ENCODE data around the gene CISH.
A peak's percentile ranks its signal among the peaks of the same experiment; 100 is the strongest.

Gene CISH

GRCh38 chr3:50627407-50628051, 16.0 kb upstream of the CISH start:
- no peak for DNase-seq (ENCODE audit: extremely low read depth, low read depth)

GRCh38 chr3:50626401-50626800, 14.8 kb upstream of the CISH start:
- no peak for TF ChIP-seq CTCF (IDR thresholded peaks at IDR 0.05; ENCODE audit: low read depth, low read length)
- no peak for DNase-seq (ENCODE audit: extremely low read depth, low read depth)

More at GRCh38 chr3:50627407-50628051, 16.0 kb upstream of the CISH start:
- TF ChIP-seq CTCF (IDR thresholded peaks at IDR 0.05; ENCODE audit: low read depth, low read length), result peak; percentile 42

DNA sequence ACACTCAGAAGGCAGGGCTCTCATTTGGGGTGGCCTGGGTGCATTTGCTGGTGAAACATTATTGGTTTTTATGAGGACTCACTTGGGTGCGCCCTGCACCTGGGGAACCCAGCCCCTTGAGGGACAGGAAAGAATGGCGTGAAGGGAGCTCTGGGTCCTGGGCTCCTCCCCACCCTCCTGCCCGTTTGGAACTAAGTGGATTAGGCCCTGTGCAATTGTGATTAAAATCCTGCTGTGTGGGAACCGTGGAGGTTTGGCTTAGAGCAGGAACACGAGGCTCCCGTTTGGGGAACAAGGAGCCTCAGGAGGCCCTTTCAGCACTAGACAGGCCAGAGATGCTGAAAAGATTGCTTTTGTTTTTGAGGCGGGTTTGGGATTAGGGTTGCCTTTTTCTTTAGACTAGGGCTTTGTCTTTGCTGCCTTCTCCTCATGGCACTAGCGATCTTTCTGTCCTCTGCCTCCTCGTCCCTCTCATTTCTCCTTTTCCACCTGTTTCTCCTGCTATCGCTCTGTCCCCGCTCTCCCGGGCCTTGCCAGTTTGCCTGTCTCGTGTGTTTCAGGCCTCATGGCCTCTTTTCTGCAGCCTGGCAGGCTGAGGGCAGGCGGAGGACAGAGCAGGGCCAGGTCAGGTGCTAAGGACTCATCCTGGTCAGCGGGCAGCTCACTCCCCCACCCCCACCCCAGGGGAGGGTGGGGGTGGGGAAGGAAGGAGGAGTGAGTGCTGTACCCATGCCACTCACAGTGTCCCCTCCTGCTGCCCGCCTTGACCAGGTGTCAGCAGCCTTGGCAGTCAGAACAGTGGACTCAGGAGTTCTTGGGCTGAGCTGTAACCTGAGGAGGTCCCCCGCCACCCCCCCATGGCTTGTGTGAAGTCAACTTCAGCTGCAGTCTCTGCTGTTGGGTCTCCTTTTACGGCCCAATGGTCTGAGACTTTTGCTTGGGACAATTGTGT, 13.9 kb upstream of the CISH start:
- TF ChIP-seq CTCF (IDR thresholded peaks at IDR 0.05; ENCODE audit: low read depth, low read length), result no peak
- DNase-seq (ENCODE audit: extremely low read depth, low read depth), result no peak

DNA sequence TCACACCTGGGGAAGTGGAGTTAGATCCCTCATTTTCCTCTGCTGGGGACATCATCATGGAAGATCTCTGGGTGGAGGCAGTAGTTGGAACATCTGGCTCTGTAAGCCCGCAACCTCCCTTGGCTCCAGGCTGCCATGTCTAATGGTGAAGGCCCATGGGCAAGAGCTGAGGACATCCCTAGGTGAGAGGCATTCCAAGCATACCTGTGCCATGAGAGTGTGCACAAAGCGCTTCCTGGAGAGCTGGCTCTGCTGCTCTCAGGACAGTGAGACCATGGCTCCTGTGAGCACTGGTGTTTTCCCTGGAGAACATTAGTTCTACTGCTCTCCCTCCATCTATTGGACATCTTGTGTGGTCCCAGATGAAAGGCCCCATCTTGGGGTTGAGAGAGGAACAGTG, 13.1 kb upstream of the CISH start:
- no peak for TF ChIP-seq CTCF (IDR thresholded peaks at IDR 0.05; ENCODE audit: low read depth, low read length)
- DNase-seq (ENCODE audit: extremely low read depth, low read depth), result no peak

GRCh38 chr3:50623840-50624474, 12.4 kb upstream of the CISH start:
- DNase-seq (ENCODE audit: extremely low read depth, low read depth), result no peak

DNA sequence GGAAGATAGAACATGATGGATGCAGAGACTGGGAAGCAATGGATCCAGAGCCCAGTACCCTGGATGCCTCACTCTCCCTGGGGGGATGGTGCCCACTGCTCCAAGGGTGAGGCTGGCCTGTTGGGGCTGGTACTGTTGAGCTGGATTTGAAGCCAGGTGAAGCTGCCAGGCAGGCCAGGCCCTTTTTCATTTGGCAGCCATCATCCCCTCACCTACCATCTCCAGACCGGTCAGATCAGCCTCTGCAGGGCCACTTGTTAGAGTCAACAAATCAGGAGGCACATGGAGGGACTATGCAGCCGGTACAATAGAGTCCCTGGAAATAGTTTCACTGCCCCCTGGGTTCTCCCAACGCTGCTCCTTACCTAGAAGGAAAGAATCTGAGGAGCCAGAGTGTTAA, 11.3 kb upstream of the CISH start:
- DNase-seq (ENCODE audit: extremely low read depth, low read depth), result no peak
- TF ChIP-seq CTCF (IDR thresholded peaks at IDR 0.05; ENCODE audit: low read depth, low read length), result no peak

More at GRCh38 chr3:50623840-50624474, 12.4 kb upstream of the CISH start:
- no peak for TF ChIP-seq CTCF (IDR thresholded peaks at IDR 0.05; ENCODE audit: low read depth, low read length)
